ENCODE results near the gene CACNG5.

CACNG5 gene, protein sequence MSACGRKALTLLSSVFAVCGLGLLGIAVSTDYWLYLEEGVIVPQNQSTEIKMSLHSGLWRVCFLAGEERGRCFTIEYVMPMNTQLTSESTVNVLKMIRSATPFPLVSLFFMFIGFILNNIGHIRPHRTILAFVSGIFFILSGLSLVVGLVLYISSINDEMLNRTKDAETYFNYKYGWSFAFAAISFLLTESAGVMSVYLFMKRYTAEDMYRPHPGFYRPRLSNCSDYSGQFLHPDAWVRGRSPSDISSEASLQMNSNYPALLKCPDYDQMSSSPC

DNA sequence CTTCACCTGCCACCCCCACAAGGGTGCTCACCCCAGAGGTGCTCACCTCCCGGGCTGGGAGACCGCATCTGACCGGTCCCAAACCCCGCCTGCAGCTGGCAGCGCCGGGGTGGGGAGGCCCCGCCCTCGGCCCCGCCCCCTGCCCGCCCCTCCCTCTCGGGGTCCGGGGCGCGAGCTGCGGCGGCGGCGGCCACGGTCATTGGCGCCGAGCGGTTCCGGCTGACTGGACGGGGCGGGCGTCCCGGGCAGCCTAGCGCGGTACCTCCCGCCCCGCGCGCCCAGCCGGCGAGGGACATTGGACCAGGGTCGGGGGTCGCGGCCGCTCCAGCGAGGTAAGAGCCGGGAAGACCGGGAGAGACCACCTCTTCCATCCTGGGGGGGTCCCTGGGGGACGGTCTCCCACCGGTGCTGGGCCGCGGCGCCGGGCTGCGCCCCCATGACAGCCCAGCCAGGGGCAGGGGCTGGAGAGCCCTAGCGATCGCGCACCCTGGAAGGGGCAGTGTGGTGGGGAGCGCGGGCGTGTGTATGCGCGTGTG is at the start of gene CACNG5:
TSS of gene CACNG5 (plus strand) at position 199 of the 536 bp plus-strand sequence. CDS start 42,216 bp downstream, outside the sequence.
- TF ChIP-seq, protein P1, sequence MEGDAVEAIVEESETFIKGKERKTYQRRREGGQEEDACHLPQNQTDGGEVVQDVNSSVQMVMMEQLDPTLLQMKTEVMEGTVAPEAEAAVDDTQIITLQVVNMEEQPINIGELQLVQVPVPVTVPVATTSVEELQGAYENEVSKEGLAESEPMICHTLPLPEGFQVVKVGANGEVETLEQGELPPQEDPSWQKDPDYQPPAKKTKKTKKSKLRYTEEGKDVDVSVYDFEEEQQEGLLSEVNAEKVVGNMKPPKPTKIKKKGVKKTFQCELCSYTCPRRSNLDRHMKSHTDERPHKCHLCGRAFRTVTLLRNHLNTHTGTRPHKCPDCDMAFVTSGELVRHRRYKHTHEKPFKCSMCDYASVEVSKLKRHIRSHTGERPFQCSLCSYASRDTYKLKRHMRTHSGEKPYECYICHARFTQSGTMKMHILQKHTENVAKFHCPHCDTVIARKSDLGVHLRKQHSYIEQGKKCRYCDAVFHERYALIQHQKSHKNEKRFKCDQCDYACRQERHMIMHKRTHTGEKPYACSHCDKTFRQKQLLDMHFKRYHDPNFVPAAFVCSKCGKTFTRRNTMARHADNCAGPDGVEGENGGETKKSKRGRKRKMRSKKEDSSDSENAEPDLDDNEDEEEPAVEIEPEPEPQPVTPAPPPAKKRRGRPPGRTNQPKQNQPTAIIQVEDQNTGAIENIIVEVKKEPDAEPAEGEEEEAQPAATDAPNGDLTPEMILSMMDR (IDR thresholded peaks at IDR 0.05; ENCODE audit: control insufficient read depth, insufficient read depth, low read depth, low read length, missing control alignments), result no peak
- H3K4me3 ChIP-seq (ENCODE audit: control insufficient read depth, low read depth, low read length), result no peak within 1 kb of the TSS
- no peak for DNase-seq (ENCODE audit: low read depth)

DNA sequence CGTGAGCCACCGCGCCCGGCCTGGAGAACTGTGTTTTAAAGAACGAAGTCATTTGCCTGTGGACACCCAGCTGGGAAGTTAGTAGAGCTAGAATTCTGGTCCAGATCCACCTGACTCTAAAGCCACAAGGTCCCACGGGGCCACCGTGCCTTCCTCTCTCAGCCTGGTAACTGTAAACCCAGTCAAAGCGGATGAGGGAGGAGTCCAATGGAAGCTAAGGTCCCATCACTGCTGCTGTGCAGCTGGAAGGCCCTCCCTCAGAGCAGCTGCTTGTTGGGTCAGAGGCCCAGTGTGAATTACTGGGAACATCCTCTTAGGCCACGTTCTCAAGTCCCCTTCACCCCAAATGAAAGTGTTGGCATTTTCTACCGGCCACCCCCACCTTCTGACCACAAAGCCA is 48.8 kb upstream of the CACNG5 start:
- DNase-seq (ENCODE audit: low read depth), result no peak
- TF ChIP-seq, protein P1 (IDR thresholded peaks at IDR 0.05; ENCODE audit: control insufficient read depth, insufficient read depth, low read depth, low read length, missing control alignments), result no peak
- no peak overlapping the region for H3K4me3 ChIP-seq (ENCODE audit: control insufficient read depth, low read depth, low read length)

DNA sequence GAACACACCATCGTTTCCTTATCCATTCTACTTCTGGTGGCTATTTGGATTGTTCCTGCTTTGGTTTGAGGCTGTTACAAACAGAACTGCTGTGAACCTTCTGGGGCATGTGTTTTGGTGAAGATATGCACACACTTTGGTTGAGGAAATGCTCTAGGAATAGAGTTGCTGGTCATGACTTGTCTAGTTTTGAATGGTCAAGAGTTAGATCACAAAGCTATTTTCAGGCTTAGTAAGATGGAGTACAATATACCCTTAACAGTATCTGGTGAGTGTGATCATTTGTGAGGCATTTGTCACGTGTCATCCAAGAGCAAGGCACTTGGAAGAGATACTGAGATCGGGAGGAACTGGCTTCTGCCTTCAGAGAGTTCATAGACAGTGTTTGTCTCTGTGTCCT is 47.0 kb upstream of the CACNG5 start:
- TF ChIP-seq, protein P1 (IDR thresholded peaks at IDR 0.05; ENCODE audit: control insufficient read depth, insufficient read depth, low read depth, low read length, missing control alignments), result no peak
- no peak for DNase-seq (ENCODE audit: low read depth)
- no peak overlapping the region for H3K4me3 ChIP-seq (ENCODE audit: control insufficient read depth, low read depth, low read length)

- no peak for DNase-seq (ENCODE audit: low read depth)
- no peak overlapping the region for H3K4me3 ChIP-seq (ENCODE audit: control insufficient read depth, low read depth, low read length)
- TF ChIP-seq, protein P1 (IDR thresholded peaks at IDR 0.05; ENCODE audit: control insufficient read depth, insufficient read depth, low read depth, low read length, missing control alignments), result no peak
Measured at GRCh38 chr17:66789093-66789492, 45.8 kb upstream of the CACNG5 start.

GRCh38 chr17:66789961-66790437 is 44.9 kb upstream of the CACNG5 start:
- no peak overlapping the region for H3K4me3 ChIP-seq (ENCODE audit: control insufficient read depth, low read depth, low read length)
- TF ChIP-seq, protein P1 (IDR thresholded peaks at IDR 0.05; ENCODE audit: control insufficient read depth, insufficient read depth, low read depth, low read length, missing control alignments), result no peak
- no peak for DNase-seq (ENCODE audit: low read depth)

DNA sequence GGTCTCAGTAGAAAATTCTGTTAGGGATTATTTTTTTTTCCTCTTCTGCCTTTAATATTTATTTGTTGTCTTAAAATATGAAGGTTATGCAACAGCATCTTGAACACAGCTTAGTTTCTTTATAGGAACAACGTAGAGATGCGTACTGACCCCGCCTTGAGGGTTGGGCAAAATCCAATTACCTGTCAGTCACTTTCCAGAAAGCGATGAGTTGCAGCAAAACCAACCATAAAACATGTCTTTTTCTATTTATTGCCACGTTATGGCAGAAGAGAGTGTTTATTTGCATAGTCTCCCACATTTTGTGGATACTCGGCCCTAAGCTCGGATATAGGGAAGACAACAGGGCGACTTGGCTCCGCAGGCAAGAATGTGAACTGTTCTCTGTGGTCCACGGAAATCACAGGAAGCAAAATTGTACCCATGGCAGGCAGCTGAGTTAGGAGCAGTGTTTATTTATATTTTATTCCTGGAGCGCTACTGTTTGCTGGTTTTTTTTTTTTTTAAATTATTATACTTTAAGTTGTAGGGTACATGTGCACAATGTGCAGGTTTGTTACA is 44.3 kb upstream of the CACNG5 start:
- H3K4me3 ChIP-seq (ENCODE audit: control insufficient read depth, low read depth, low read length), result no peak overlapping the region
- TF ChIP-seq, protein P1 (IDR thresholded peaks at IDR 0.05; ENCODE audit: control insufficient read depth, insufficient read depth, low read depth, low read length, missing control alignments), result no peak
- DNase-seq (ENCODE audit: low read depth), result no peak
